GM12878 (cell line): ENCODE measurements around the gene DOCK1. TPM values are rescaled to one million over a fixed set of nuclear protein-coding genes. Genes with fewer than 3 reads are reported as not detected.

Experiments
- ATAC-seq: fragments of 200-7000 bp; cut with Tn5 transposase; 3 replicates; pipeline ENCODE4 v1.9.1; 2020; ENCODE audit warnings: mild to moderate bottlenecking, moderate library complexity
- BruUV-seq: library from RNA; stranded (reverse); fragments of 400-500 nt; replicated peaks from 2 replicates; lab custom pipeline; 2021; lab: Mats Ljungman, UMichigan
- CTCF ChIA-PET: fragments of 300-600 bp; sonication (Branson Sonifier 250); formaldehyde crosslinking; extraction: SDS; loops from one replicate; lab custom pipeline; 2021; ENCODE audit warnings: inconsistent platforms; lab: Yijun Ruan, JAX
- POLR2A ChIA-PET: fragments of 350-600 bp; formaldehyde crosslinking; extraction: SDS; loops from one replicate; lab custom pipeline; 2021; ENCODE audit warnings: inconsistent platforms; lab: Charles Lee
- RAD21 ChIA-PET: fragments of 300-600 bp; sonication (Branson Sonifier 250); formaldehyde crosslinking; loops from one replicate; lab custom pipeline; 2023; ENCODE audit warnings: antibody characterized with exemption; ENCODE audit not compliant: unreplicated experiment; lab: Charles Lee
- SMC1A ChIA-PET: fragments of 300-600 bp; sonication (Branson Sonifier 250); formaldehyde crosslinking; loops from one replicate; lab custom pipeline; 2023; ENCODE audit not compliant: unreplicated experiment, uncharacterized antibody; lab: Charles Lee
- DNase-seq: peaks from one replicate; pipeline ENCODE4 v3.0.0-alpha.2; 2011; ENCODE audit warnings: low read depth, low spot score
- FAIRE-seq: peaks from 3 replicates; lab custom pipeline; 2011; peaks lifted over from hg19 to GRCh38; lab: Jason Lieb, UNC
- H2AFZ ChIP-seq: 2 replicates; pipeline ENCODE4 v1.6.0; 2011; ENCODE audit warnings: low read depth, low read length, control low read depth; ENCODE audit not compliant: control insufficient read depth
- H3K27ac ChIP-seq: 2 replicates; pipeline ENCODE4 v1.5.1; 2011; ENCODE audit warnings: control low read depth; ENCODE audit not compliant: control insufficient read depth, insufficient read depth
- H3K27me3 ChIP-seq, 2 experiments: replicated peaks in 1 of 2; 2 replicates each; pipeline versions ENCODE4 v1.6.0 to v1.6.1; 2011; ENCODE audit warnings: low read length in 1 of 2; ENCODE audit not compliant: control insufficient read depth in 2 of 2, insufficient read depth in 2 of 2
- H3K36me3 ChIP-seq, 2 experiments: 2 replicates each; pipeline ENCODE4 v1.5.1; 2011; ENCODE audit warnings: low read length in 1 of 2; ENCODE audit not compliant: control insufficient read depth in 2 of 2, insufficient read depth in 2 of 2
- H3K4me1 ChIP-seq: 2 replicates; pipeline ENCODE4 v1.6.1; 2011; ENCODE audit warnings: mild to moderate bottlenecking, low read length, moderate library complexity, mixed read lengths; ENCODE audit not compliant: control insufficient read depth, insufficient read depth
- H3K4me2 ChIP-seq: 2 replicates; pipeline ENCODE4 v1.6.0; 2011; ENCODE audit warnings: control low read depth; ENCODE audit not compliant: control insufficient read depth, insufficient read depth
- H3K4me3 ChIP-seq: fragments of 200-600 bp; sonication (generic); 2 replicates; pipeline ENCODE4 v1.5.1; 2016
- H3K79me2 ChIP-seq: 2 replicates; pipeline ENCODE4 v1.6.0; 2011; ENCODE audit warnings: low read length; ENCODE audit not compliant: control insufficient read depth, insufficient read depth
- H3K9ac ChIP-seq: 2 replicates; pipeline ENCODE4 v1.8.0; 2011; ENCODE audit warnings: low read length, control low read depth, mixed read lengths; ENCODE audit not compliant: control insufficient read depth, insufficient read depth
- H3K9me3 ChIP-seq: replicated peaks from 3 replicates; pipeline ENCODE4 v1.5.1; 2011; ENCODE audit warnings: mild to moderate bottlenecking, low read length; ENCODE audit not compliant: control insufficient read depth, insufficient read depth
- H4K20me1 ChIP-seq: 2 replicates; pipeline ENCODE4 v1.6.0; 2011; ENCODE audit not compliant: control insufficient read depth, insufficient read depth
- ATF7 ChIP-seq: fragments of 450-650 bp; IDR thresholded peaks from 2 replicates; pipeline ENCODE4 v1.6.1; 2016; ENCODE audit warnings: low read depth, mild to moderate bottlenecking
- BRCA1 ChIP-seq: IDR thresholded peaks from 2 replicates; pipeline ENCODE4 v1.6.1; 2011; ENCODE audit warnings: low read depth, low read length, improper control_type of control experiment
- GABPA ChIP-seq: IDR thresholded peaks from 2 replicates; pipeline ENCODE4 v1.6.1; 2014; ENCODE audit warnings: antibody characterized with exemption, low read depth, mild to moderate bottlenecking, inconsistent platforms
- GATAD2B ChIP-seq: fragments of 450-650 bp; conservative IDR thresholded peaks from 2 replicates; pipeline ENCODE4 v1.6.1; 2017; ENCODE audit warnings: low read depth, mild to moderate bottlenecking, moderate library complexity
- IKZF2 ChIP-seq, 2 experiments: fragments of 450-650 bp; IDR thresholded peaks; 2 replicates each; pipeline ENCODE4 v1.6.1; 2017; ENCODE audit warnings: mild to moderate bottlenecking in 2 of 2, moderate library complexity in 2 of 2
- MEF2B ChIP-seq: fragments of 450-650 bp; IDR thresholded peaks from 2 replicates; pipeline ENCODE4 v1.6.1; 2018; ENCODE audit warnings: mild to moderate bottlenecking, moderate library complexity; ENCODE audit not compliant: partially characterized antibody, poor library complexity, severe bottlenecking
- RB1 ChIP-seq: fragments of 450-650 bp; formaldehyde crosslinking; IDR thresholded peaks from 2 replicates; pipeline ENCODE4 v1.6.1; 2017; ENCODE audit warnings: mild to moderate bottlenecking, borderline replicate concordance
- RBBP5 ChIP-seq: fragments of 200-600 bp; sonication (generic); conservative IDR thresholded peaks from 2 replicates; pipeline ENCODE4 v1.6.1; 2016
- RUNX3 ChIP-seq: IDR thresholded peaks from 2 replicates; pipeline ENCODE4 v1.6.1; 2012; ENCODE audit warnings: low read length, inconsistent platforms
- STAT3 ChIP-seq: IDR thresholded peaks from 2 replicates; pipeline ENCODE4 v1.6.1; 2011; ENCODE audit warnings: low read depth, low read length, improper control_type of control experiment
- TCF12 ChIP-seq: IDR thresholded peaks from 2 replicates; pipeline ENCODE4 v1.6.1; 2011; ENCODE audit warnings: low read depth, mild to moderate bottlenecking, low read length
- WRNIP1 ChIP-seq: IDR thresholded peaks from 2 replicates; pipeline ENCODE4 v1.6.1; 2011; ENCODE audit warnings: low read depth, low read length, improper control_type of control experiment, borderline replicate concordance
- WGBS: methylation state at CpG from one replicate; pipeline ENCODE4 v1.1.6; 2016; ENCODE audit warnings: low lambda C conversion rate; ENCODE audit not compliant: insufficient replicate concordance, insufficient coverage; ENCODE audit errors: missing lambda C conversion rate; 5-methylcytosine and 5-hydroxymethylcytosine counted together
- in situ Hi-C: fragments of 300-500 bp; cut with MboI; formaldehyde crosslinking; loops from 9 replicates; pipeline ENCODE4 v1.14.3; 2018; ENCODE audit warnings: mixed read lengths
- intact Hi-C: fragments of 100-400 bp; cut with micrococcal nuclease; formaldehyde crosslinking; loops from one replicate; pipeline ENCODE4 v1.14.2; 2022; ENCODE audit not compliant: unreplicated experiment
- polyA plus RNA-seq, 11 experiments: library from polyadenylated mRNA; depleted of rRNA in 4 of 11; unstranded in 6 of 11; stranded (reverse) in 5 of 11; fragments of >200 nt; fragmentation: Nextera tagmentation in 4 of 11; fragmentation: Illumina TruSeq in 1 of 11; extraction: Ambion mirVana in 4 of 11; extraction: Trizol in 1 of 11; gene quantifications; 1 replicate in 1 of 11; 2 replicates in 10 of 11; pipeline versions ENCODE4 v1.2.1 to v1.2.3, GENCODE V29; 2011 to 2016; ENCODE audit warnings: inconsistent platforms in 2 of 11, missing spikeins in 2 of 11, low read depth in 1 of 11
- total RNA-seq, 4 experiments: library from RNA; depleted of rRNA in 3 of 4; stranded (reverse); fragments of >200 nt in 3 of 4; fragmentation: Illumina TruSeq in 1 of 4; extraction: Trizol in 1 of 4; gene quantifications; 2 replicates each; pipeline versions ENCODE4 v1.2.1 to v1.2.3, GENCODE V29; 2013 to 2021
- TF ChIP-seq, protein P1 (sequence below): IDR thresholded peaks from 2 replicates; pipeline ENCODE4 v1.6.1; 2012; ENCODE audit warnings: mild to moderate bottlenecking, low read depth, low read length
- TF ChIP-seq, protein P2 (sequence below): fragments of 450-650 bp; IDR thresholded peaks from 2 replicates; pipeline ENCODE4 v1.6.1; 2014; ENCODE audit warnings: mild to moderate bottlenecking

DOCK1 gene
- total and polyA plus RNA-seq, 10 of the 15 experiments (the other 5 are each of a cell fraction or from before 2014, with no cell fraction given), result 0.05 to 0.18 TPM; not detected in 8

DNA sequence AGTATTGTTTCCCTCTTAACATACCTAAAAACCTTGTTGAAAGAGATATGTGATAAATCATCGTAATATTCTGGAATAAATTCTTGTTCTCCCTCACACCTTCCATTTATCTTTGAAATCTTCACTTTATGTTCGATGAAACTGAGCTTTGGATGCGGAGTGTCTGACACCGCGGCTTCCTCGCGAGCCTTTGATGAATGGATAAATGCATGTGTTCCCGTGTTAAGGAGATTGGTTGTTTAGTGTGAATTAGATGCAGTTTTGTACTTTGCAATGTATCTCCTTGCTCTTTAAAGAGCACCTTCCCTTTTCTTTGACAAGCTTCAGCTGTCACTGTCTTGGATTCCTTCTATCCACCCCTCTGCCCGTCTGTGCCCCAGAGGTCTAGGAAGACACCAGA is 138.1 kb downstream of the DOCK1 start:
- TF ChIP-seq TCF12, result no peak
- ChIA-PET CTCF (no interaction called here), RAD21 (no interaction called here), POLR2A (no interaction called here), SMC1A (no interaction called here)
- DNase-seq, result no peak
- no peak for FAIRE-seq
- H3K4me2 ChIP-seq, result no peak overlapping the region
- H4K20me1 ChIP-seq, result no peaks in the 10 kb centered on the region
- ATAC-seq, result no peak
- H3K27me3 ChIP-seq, result no peaks in the 10 kb centered on the region
- H3K9ac ChIP-seq, result no peak overlapping the region
- no peaks in the 10 kb centered on the region for H3K79me2 ChIP-seq
- H2AFZ ChIP-seq, result no peak overlapping the region
- H3K4me3 ChIP-seq, result no peak overlapping the region
- WGBS, result 52% methylated on average over 9 of the region's 9 CpGs
- in situ Hi-C loops (no loop called here), intact Hi-C loops (no loop called here)
- no peaks in the 10 kb centered on the region for H3K36me3 ChIP-seq
- no TSS peak for BruUV-seq
- H3K9me3 ChIP-seq, result no peaks in the 10 kb centered on the region; the same call in 1 of the 3 replicates
- H3K27ac ChIP-seq, result no peak overlapping the region
- no peaks in the 10 kb centered on the region for H3K4me1 ChIP-seq

DNA sequence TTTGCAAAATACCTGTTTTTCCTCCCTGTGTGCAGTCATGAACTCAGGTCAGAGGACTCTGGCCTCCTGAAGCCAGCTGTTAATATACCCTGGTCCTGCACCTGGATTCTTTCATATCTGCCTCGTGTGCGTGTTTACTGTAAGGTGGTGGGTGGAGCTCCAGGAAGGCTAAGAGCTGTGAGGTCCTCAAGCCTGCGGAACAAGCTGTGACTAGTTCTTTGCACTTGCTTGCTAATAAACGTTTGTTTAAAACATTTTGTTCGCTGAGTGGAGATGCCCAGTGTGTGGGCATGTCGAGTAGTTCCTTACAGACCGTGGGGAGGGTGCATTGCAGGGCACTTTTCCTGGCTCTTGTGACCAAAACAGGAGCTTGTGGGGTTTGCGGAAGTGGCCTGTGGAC is 139.0 kb downstream of the DOCK1 start:
- intact Hi-C loops (no loop called here), in situ Hi-C loops (no loop called here)
- H3K4me2 ChIP-seq, result no peak overlapping the region
- no peaks in the 10 kb centered on the region for H4K20me1 ChIP-seq
- WGBS, result 12% methylated on average over 8 of the region's 8 CpGs
- no peak overlapping the region for H3K27ac ChIP-seq
- DNase-seq, result no peak
- no peaks in the 10 kb centered on the region; the same call in 1 of the 3 replicates for H3K9me3 ChIP-seq
- RAD21 ChIA-PET, result no interaction called here
- H3K4me3 ChIP-seq, result no peak overlapping the region
- no TSS peak for BruUV-seq
- SMC1A ChIA-PET, result no interaction called here
- CTCF ChIA-PET, result no interaction called here
- no peak overlapping the region for H3K9ac ChIP-seq
- H3K27me3 ChIP-seq, result no peaks in the 10 kb centered on the region
- H3K4me1 ChIP-seq, result no peaks in the 10 kb centered on the region
- H3K36me3 ChIP-seq, result no peaks in the 10 kb centered on the region
- no peaks in the 10 kb centered on the region for H3K79me2 ChIP-seq
- no peak overlapping the region for H2AFZ ChIP-seq
- no peak for FAIRE-seq
- POLR2A ChIA-PET, result no interaction called here
- no peak for ATAC-seq
- no peak for TF ChIP-seq IKZF2 (IDR thresholded peaks at IDR 0.05)
- TF ChIP-seq MEF2B, result no peak
- no peak for TF ChIP-seq GATAD2B
- no peak for TF ChIP-seq BRCA1
- TF ChIP-seq WRNIP1, result no peak
- no peak for TF ChIP-seq RUNX3
- TF ChIP-seq ATF7, result no peak
- TF ChIP-seq, protein P1, sequence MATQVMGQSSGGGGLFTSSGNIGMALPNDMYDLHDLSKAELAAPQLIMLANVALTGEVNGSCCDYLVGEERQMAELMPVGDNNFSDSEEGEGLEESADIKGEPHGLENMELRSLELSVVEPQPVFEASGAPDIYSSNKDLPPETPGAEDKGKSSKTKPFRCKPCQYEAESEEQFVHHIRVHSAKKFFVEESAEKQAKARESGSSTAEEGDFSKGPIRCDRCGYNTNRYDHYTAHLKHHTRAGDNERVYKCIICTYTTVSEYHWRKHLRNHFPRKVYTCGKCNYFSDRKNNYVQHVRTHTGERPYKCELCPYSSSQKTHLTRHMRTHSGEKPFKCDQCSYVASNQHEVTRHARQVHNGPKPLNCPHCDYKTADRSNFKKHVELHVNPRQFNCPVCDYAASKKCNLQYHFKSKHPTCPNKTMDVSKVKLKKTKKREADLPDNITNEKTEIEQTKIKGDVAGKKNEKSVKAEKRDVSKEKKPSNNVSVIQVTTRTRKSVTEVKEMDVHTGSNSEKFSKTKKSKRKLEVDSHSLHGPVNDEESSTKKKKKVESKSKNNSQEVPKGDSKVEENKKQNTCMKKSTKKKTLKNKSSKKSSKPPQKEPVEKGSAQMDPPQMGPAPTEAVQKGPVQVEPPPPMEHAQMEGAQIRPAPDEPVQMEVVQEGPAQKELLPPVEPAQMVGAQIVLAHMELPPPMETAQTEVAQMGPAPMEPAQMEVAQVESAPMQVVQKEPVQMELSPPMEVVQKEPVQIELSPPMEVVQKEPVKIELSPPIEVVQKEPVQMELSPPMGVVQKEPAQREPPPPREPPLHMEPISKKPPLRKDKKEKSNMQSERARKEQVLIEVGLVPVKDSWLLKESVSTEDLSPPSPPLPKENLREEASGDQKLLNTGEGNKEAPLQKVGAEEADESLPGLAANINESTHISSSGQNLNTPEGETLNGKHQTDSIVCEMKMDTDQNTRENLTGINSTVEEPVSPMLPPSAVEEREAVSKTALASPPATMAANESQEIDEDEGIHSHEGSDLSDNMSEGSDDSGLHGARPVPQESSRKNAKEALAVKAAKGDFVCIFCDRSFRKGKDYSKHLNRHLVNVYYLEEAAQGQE, result no peak
- TF ChIP-seq GABPA, result no peak
- TF ChIP-seq RB1, result no peak
- TF ChIP-seq, protein P2, sequence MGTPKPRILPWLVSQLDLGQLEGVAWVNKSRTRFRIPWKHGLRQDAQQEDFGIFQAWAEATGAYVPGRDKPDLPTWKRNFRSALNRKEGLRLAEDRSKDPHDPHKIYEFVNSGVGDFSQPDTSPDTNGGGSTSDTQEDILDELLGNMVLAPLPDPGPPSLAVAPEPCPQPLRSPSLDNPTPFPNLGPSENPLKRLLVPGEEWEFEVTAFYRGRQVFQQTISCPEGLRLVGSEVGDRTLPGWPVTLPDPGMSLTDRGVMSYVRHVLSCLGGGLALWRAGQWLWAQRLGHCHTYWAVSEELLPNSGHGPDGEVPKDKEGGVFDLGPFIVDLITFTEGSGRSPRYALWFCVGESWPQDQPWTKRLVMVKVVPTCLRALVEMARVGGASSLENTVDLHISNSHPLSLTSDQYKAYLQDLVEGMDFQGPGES, result no peak
- TF ChIP-seq RBBP5, result no peak
- no peak for TF ChIP-seq STAT3
